ENCODE data around the gene MIA. TPM values are rescaled to one million over a fixed set of nuclear protein-coding genes. Genes with fewer than 3 reads are reported as not detected.

Gene MIA
- total RNA-seq, 1 experiment from 2014 or later: 0.75 TPM

GRCh38 chr19:40733149-40733548 lies 42.2 kb upstream of the MIA start:
- Histone ChIP-seq H3K4me3 (ENCODE audit: low read depth, low read length, poor library complexity, severe bottlenecking) (no peak overlapping the region), H3K36me3 (ENCODE audit: insufficient read depth, low read length, poor library complexity, severe bottlenecking) (peaks cover 15% of the 10 kb centered on the region), H3K27ac (ENCODE audit: low read depth, low read length, poor library complexity, severe bottlenecking) (no peak overlapping the region), H3K9me3 (ENCODE audit: low read depth, low read length, poor library complexity, severe bottlenecking) (no peaks in the 10 kb centered on the region), H3K4me1 (ENCODE audit: insufficient read depth, low read length, poor library complexity, severe bottlenecking) (no peaks in the 10 kb centered on the region), H3K27me3 (replicated peaks; ENCODE audit: insufficient read depth, low read depth, low read length, poor library complexity) (no peaks in the 10 kb centered on the region)
- TF ChIP-seq CTCF (conservative IDR thresholded peaks at IDR 0.05; ENCODE audit: low read depth, low read length) (no peak), EZH2 (IDR thresholded peaks at IDR 0.05; ENCODE audit: borderline replicate concordance, low read depth, low read length, poor library complexity, severe bottlenecking) (no peak)
- ChIA-PET CTCF (no interaction called here), POLR2A (ENCODE audit: low non-redundant PET) (no interaction called here)
- DNase-seq (ENCODE audit: low spot score): no peak
- BruUV-seq (replicated peaks): no TSS peak
- intact Hi-C loops (cut with micrococcal nuclease; ENCODE audit: unreplicated experiment): no loop called here

GRCh38 chr19:40735013-40735771 lies 40.1 kb upstream of the MIA start:
- intact Hi-C loops (cut with micrococcal nuclease; ENCODE audit: unreplicated experiment): no loop called here
- Histone ChIP-seq H3K36me3 (ENCODE audit: insufficient read depth, low read length, poor library complexity, severe bottlenecking) (peaks cover 15% of the 10 kb centered on the region), H3K9me3 (ENCODE audit: low read depth, low read length, poor library complexity, severe bottlenecking) (no peaks in the 10 kb centered on the region), H3K4me1 (ENCODE audit: insufficient read depth, low read length, poor library complexity, severe bottlenecking) (no peaks in the 10 kb centered on the region), H3K4me3 (ENCODE audit: low read depth, low read length, poor library complexity, severe bottlenecking) (no peak overlapping the region), H3K27ac (ENCODE audit: low read depth, low read length, poor library complexity, severe bottlenecking) (no peak overlapping the region), H3K27me3 (replicated peaks; ENCODE audit: insufficient read depth, low read depth, low read length, poor library complexity) (no peaks in the 10 kb centered on the region)
- no peak for TF ChIP-seq CTCF (conservative IDR thresholded peaks at IDR 0.05; ENCODE audit: low read depth, low read length)
- no peak for TF ChIP-seq EZH2 (IDR thresholded peaks at IDR 0.05; ENCODE audit: borderline replicate concordance, low read depth, low read length, poor library complexity, severe bottlenecking)
- BruUV-seq (replicated peaks): no TSS peak
- DNase-seq (ENCODE audit: low spot score): no peak
- CTCF ChIA-PET: no interaction called here
- POLR2A ChIA-PET (ENCODE audit: low non-redundant PET): no interaction called here

GRCh38 chr19:40736661-40737060 lies 38.7 kb upstream of the MIA start:
- Histone ChIP-seq H3K27ac (ENCODE audit: low read depth, low read length, poor library complexity, severe bottlenecking) (no peak overlapping the region), H3K9me3 (ENCODE audit: low read depth, low read length, poor library complexity, severe bottlenecking) (no peaks in the 10 kb centered on the region), H3K4me1 (ENCODE audit: insufficient read depth, low read length, poor library complexity, severe bottlenecking) (no peaks in the 10 kb centered on the region), H3K36me3 (ENCODE audit: insufficient read depth, low read length, poor library complexity, severe bottlenecking) (peaks cover 9% of the 10 kb centered on the region), H3K27me3 (replicated peaks; ENCODE audit: insufficient read depth, low read depth, low read length, poor library complexity) (no peaks in the 10 kb centered on the region), H3K4me3 (ENCODE audit: low read depth, low read length, poor library complexity, severe bottlenecking) (no peak overlapping the region)
- no peak for TF ChIP-seq CTCF (conservative IDR thresholded peaks at IDR 0.05; ENCODE audit: low read depth, low read length)
- no peak for TF ChIP-seq EZH2 (IDR thresholded peaks at IDR 0.05; ENCODE audit: borderline replicate concordance, low read depth, low read length, poor library complexity, severe bottlenecking)
- ChIA-PET CTCF (no interaction called here), POLR2A (ENCODE audit: low non-redundant PET) (no interaction called here)
- BruUV-seq (replicated peaks): no TSS peak
- no peak for DNase-seq (ENCODE audit: low spot score)
- intact Hi-C loops (cut with micrococcal nuclease; ENCODE audit: unreplicated experiment): no loop called here
